H1 (cell line): Measurements from ENCODE around the gene IRF7. TPM values are rescaled to one million over a fixed set of nuclear protein-coding genes. Genes with fewer than 3 reads are reported as not detected.

ENCODE experiments used
- CTCF ChIA-PET: fragments of 300-600 bp; sonication (Branson Sonifier 250); formaldehyde crosslinking; loops from one replicate; lab custom pipeline; 2021; ENCODE audit not compliant: partially characterized antibody; lab: Charles Lee
- POLR2A ChIA-PET: fragments of 300-600 bp; sonication (Branson Sonifier 250); formaldehyde crosslinking; loops from one replicate; lab custom pipeline; 2021; ENCODE audit warnings: inconsistent platforms; ENCODE audit not compliant: partially characterized antibody; lab: Charles Lee
- DNase-seq, 2 experiments: peaks; one replicate each; pipeline versions ENCODE4 v3.0.0 to v3.0.0-alpha.2; 2010 to 2022; ENCODE audit warnings: low spot score in 2 of 2, low read depth in 1 of 2, mixed read lengths in 1 of 2
- FAIRE-seq: peaks from 2 replicates; lab custom pipeline; 2011; peaks lifted over from hg19 to GRCh38; lab: Jason Lieb, UNC
- H2AFZ ChIP-seq: 2 replicates; pipeline ENCODE4 v1.8.1; 2012; ENCODE audit warnings: low read length, inconsistent platforms
- H2AK5ac ChIP-seq: 2 replicates; pipeline ENCODE4 v1.6.1; 2013; ENCODE audit warnings: low read depth, low read length
- H2BK120ac ChIP-seq: replicated peaks from 2 replicates; pipeline ENCODE3; 2013; ENCODE audit warnings: low read depth, low read length, inconsistent platforms
- H2BK12ac ChIP-seq: 2 replicates; pipeline ENCODE4 v1.6.1; 2013; ENCODE audit warnings: low read depth, low read length
- H2BK15ac ChIP-seq: 2 replicates; pipeline ENCODE4 v1.6.1; 2013; ENCODE audit warnings: low read length
- H2BK20ac ChIP-seq: 2 replicates; pipeline ENCODE4 v1.6.1; 2013; ENCODE audit warnings: low read length
- H2BK5ac ChIP-seq: 2 replicates; pipeline ENCODE4 v1.6.1; 2013; ENCODE audit warnings: low read depth, low read length
- H3K14ac ChIP-seq: 2 replicates; pipeline ENCODE4 v1.6.1; 2013; ENCODE audit warnings: inconsistent platforms; ENCODE audit not compliant: insufficient read length
- H3K18ac ChIP-seq: 2 replicates; pipeline ENCODE4 v1.6.1; 2013; ENCODE audit warnings: low read length; ENCODE audit errors: extremely low read depth
- H3K23ac ChIP-seq: 2 replicates; pipeline ENCODE4 v1.6.1; 2013; ENCODE audit warnings: inconsistent platforms; ENCODE audit not compliant: insufficient read length
- H3K23me2 ChIP-seq: 2 replicates; pipeline ENCODE4 v1.6.1; 2013; ENCODE audit warnings: low read depth, low read length
- H3K27ac ChIP-seq: 2 replicates; pipeline ENCODE4 v1.6.1; 2011; ENCODE audit warnings: low read depth, low read length, inconsistent platforms
- H3K27me3 ChIP-seq, 4 experiments: replicated peaks in 1 of 4; 1 replicate in 1 of 4; 2 replicates in 3 of 4; pipeline versions ENCODE4 v1.6.1 to v1.8.1; 2011 to 2013; ENCODE audit warnings: low read length in 3 of 4, mild to moderate bottlenecking in 3 of 4, inconsistent platforms in 2 of 4, mixed read lengths in 2 of 4, moderate library complexity in 1 of 4; ENCODE audit not compliant: control insufficient read depth in 3 of 4, insufficient read depth in 3 of 4; ENCODE audit errors: extremely low read depth in 1 of 4
- H3K36me3 ChIP-seq, 4 experiments: 2 replicates each; pipeline versions ENCODE4 v1.6.1 to v1.8.1; 2011 to 2013; ENCODE audit warnings: mild to moderate bottlenecking in 4 of 4, low read length in 3 of 4, moderate library complexity in 2 of 4, control low read depth in 1 of 4, inconsistent platforms in 1 of 4; ENCODE audit not compliant: insufficient read depth in 4 of 4, control insufficient read depth in 2 of 4
- H3K4ac ChIP-seq: replicated peaks from 2 replicates; pipeline ENCODE3; 2013; ENCODE audit warnings: low read length, low read depth, mixed read lengths, inconsistent platforms; ENCODE audit not compliant: insufficient read length
- H3K4me1 ChIP-seq, 4 experiments: replicated peaks in 1 of 4; 1 replicate in 1 of 4; 2 replicates in 3 of 4; pipeline versions ENCODE4 v1.6.1 to v1.8.1; 2011 to 2013; ENCODE audit warnings: low read length in 3 of 4, inconsistent platforms in 2 of 4, mixed read lengths in 1 of 4; ENCODE audit not compliant: insufficient read depth in 4 of 4, control insufficient read depth in 3 of 4
- H3K4me2 ChIP-seq, 2 experiments: 2 replicates each; pipeline versions ENCODE4 v1.6.1 to v1.8.1; 2011 to 2013; ENCODE audit warnings: low read depth in 2 of 2, low read length in 2 of 2, control low read depth in 1 of 2, inconsistent platforms in 1 of 2, mild to moderate bottlenecking in 1 of 2; ENCODE audit not compliant: insufficient read depth in 1 of 2
- H3K4me3 ChIP-seq, 4 experiments: fragments of 200-600, 300-600 bp in 1 of 4; sonication (generic), shearing (Covaris generic), sonication (Bioruptor Twin) in 1 of 4; 2 replicates each; pipeline versions ENCODE4 v1.5.1 to v1.8.1; 2011 to 2016; ENCODE audit warnings: low read length in 4 of 4, low read depth in 3 of 4, control low read depth in 2 of 4, inconsistent platforms in 2 of 4, mild to moderate bottlenecking in 2 of 4, mixed read lengths in 1 of 4, moderate library complexity in 1 of 4; ENCODE audit not compliant: insufficient read depth in 2 of 4; ENCODE audit errors: extremely low read depth in 1 of 4
- H3K56ac ChIP-seq: replicated peaks from 2 replicates; pipeline ENCODE3; 2013; ENCODE audit warnings: low read depth, mild to moderate bottlenecking, mixed read lengths, low read length, inconsistent platforms; ENCODE audit not compliant: insufficient read length
- H3K79me1 ChIP-seq: 2 replicates; pipeline ENCODE4 v1.6.1; 2013; ENCODE audit warnings: low read depth, low read length, control low read depth
- H3K79me2 ChIP-seq, 2 experiments: 2 replicates each; pipeline versions ENCODE4 v1.6.1 to v1.8.1; 2012 to 2013; ENCODE audit warnings: low read length in 2 of 2, mild to moderate bottlenecking in 2 of 2, inconsistent platforms in 1 of 2; ENCODE audit not compliant: insufficient read depth in 2 of 2, control insufficient read depth in 1 of 2
- H3K9ac ChIP-seq, 4 experiments: replicated peaks in 1 of 4; 1 replicate in 1 of 4; 2 replicates in 3 of 4; pipeline versions ENCODE4 v1.6.1 to v1.8.1; 2011 to 2013; ENCODE audit warnings: low read depth in 3 of 4, low read length in 3 of 4, control low read depth in 2 of 4, mild to moderate bottlenecking in 2 of 4, moderate library complexity in 2 of 4, inconsistent platforms in 1 of 4; ENCODE audit errors: extremely low read depth in 1 of 4
- H3K9me3 ChIP-seq, 2 experiments: 2 replicates each; pipeline versions ENCODE4 v1.6.1 to v1.8.1; 2012 to 2013; ENCODE audit warnings: mild to moderate bottlenecking in 2 of 2, moderate library complexity in 2 of 2, control low read depth in 1 of 2, inconsistent platforms in 1 of 2, low read depth in 1 of 2, low read length in 1 of 2, mixed read lengths in 1 of 2; ENCODE audit not compliant: insufficient read depth in 2 of 2
- H4K20me1 ChIP-seq, 2 experiments: replicated peaks in 1 of 2; 2 replicates each; pipeline versions ENCODE3 to v1.8.1; 2011 to 2013; ENCODE audit warnings: inconsistent platforms in 2 of 2, low read length in 2 of 2, mild to moderate bottlenecking in 1 of 2; ENCODE audit not compliant: insufficient read depth in 2 of 2, control insufficient read depth in 1 of 2
- H4K5ac ChIP-seq: 2 replicates; pipeline ENCODE4 v1.6.1; 2013; ENCODE audit warnings: low read length, low read depth, mixed read lengths, inconsistent platforms; ENCODE audit not compliant: insufficient read length
- H4K8ac ChIP-seq: 2 replicates; pipeline ENCODE4 v1.8.0; 2013; ENCODE audit warnings: mild to moderate bottlenecking, moderate library complexity, low read length, inconsistent platforms; ENCODE audit not compliant: insufficient read depth; ENCODE audit errors: extremely low read depth
- H4K91ac ChIP-seq: replicated peaks from 2 replicates; pipeline ENCODE3; 2013; ENCODE audit warnings: low read length, mixed read lengths, inconsistent platforms; ENCODE audit not compliant: insufficient read length
- NRF1 ChIP-seq: IDR thresholded peaks from 2 replicates; pipeline ENCODE4 v1.6.1; 2011; ENCODE audit warnings: mild to moderate bottlenecking, low read depth, low read length, improper control_type of control experiment
- TCF12 ChIP-seq: IDR thresholded peaks from 2 replicates; pipeline ENCODE4 v1.6.1; 2011; ENCODE audit warnings: low read depth, mild to moderate bottlenecking, low read length
- WGBS, 2 experiments: shearing (Covaris generic) in 1 of 2; methylation state at CpG; one replicate each; pipeline versions ENCODE4 v1.1.6 to v1.1.7; 2013 to 2015; ENCODE audit warnings: low lambda C conversion rate in 2 of 2, mixed read lengths in 2 of 2, inconsistent platforms in 1 of 2, low coverage in 1 of 2, missing lambda C conversion rate in 1 of 2; ENCODE audit not compliant: insufficient replicate concordance in 2 of 2, insufficient coverage in 1 of 2, insufficient read length in 1 of 2; ENCODE audit errors: extremely low coverage in 1 of 2, missing lambda C conversion rate in 1 of 2; 5-methylcytosine and 5-hydroxymethylcytosine counted together
- polyA plus RNA-seq, 7 experiments: library from polyadenylated mRNA; depleted of rRNA in 3 of 7; stranded (reverse) in 5 of 7; unstranded in 2 of 7; fragments of >200 nt in 5 of 7; fragments of 200-250 nt in 2 of 7; gene quantifications; 1 replicate in 5 of 7; 2 replicates in 1 of 7; 4 replicates in 1 of 7; pipeline versions ENCODE4 v1.2.1 to v1.2.3, GENCODE V29; 2011 to 2013; ENCODE audit warnings: missing spikeins in 2 of 7, mixed read lengths in 2 of 7
- total RNA-seq: library from RNA; stranded (reverse); fragmentation: NEBNext Ultra II Directional; extraction: Animal tissue kit (Norgen Biotek cat#: 25700); gene quantifications from 2 replicates; pipeline ENCODE4 v1.2.1, GENCODE V29; 2021

IRF7 gene
- total and polyA plus RNA-seq, 2 of the 8 experiments (the other 6 are each of a cell fraction or from before 2014, with no cell fraction given), result 9.1 to 9.6 TPM

DNA sequence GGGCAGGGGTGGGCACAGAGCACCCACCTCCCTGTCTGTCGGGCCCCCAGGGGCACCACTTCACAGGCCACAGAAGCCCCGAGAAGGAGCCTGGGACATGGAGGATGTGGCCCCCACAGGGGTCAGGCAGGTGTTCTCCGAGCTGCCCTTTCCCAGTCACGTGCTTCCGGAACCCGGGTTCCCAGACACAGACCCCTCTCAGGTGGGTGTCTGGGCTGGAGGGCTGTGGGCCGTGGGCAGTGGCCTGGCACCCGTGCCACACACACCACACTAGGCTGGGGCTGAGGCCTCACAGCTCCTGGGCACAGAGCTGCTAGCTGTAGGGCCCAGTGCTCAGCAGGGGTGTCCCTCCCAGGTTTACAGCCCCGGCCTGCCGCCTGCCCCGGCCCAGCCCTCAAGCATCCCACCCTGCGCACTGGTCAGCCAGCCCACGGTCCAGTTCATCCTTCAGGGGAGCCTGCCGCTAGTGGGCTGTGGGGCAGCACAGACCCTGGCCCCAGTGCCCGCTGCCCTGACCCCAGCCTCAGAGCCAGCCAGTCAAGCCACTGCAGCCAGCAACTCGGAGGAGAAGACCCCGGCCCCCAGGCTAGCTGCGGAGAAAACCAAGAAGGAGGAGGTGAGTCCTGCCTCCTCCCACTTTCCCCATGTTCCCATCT lies 5.5 kb downstream of the IRF7 start:
- H4K20me1 ChIP-seq, result peaks cover 24 to 34% of the 10 kb centered on the region in 2 experiments
- H2BK15ac ChIP-seq, result no peak overlapping the region
- no peak overlapping the region for H2AFZ ChIP-seq
- H4K8ac ChIP-seq, result no peak overlapping the region
- no peak overlapping the region for H3K56ac ChIP-seq
- H4K91ac ChIP-seq, result no peak overlapping the region
- ChIA-PET CTCF (interaction anchor here (0.8 to 1.3 kb wide), 4 partner anchors 19 to 234 kb away, joined by 3 to 4 read pairs (median 3); no protein-coding TSS in a partner anchor), POLR2A (interaction anchor here (1.0 to 1.5 kb wide), 2 partner anchors 32 to 51 kb away, joined by 3 to 4 read pairs; no protein-coding TSS in a partner anchor)
- H3K4me1 ChIP-seq, result peaks cover 0 to 11% (median 3%) of the 10 kb centered on the region in 4 experiments; a peak in 5 of 7 replicates
- no peak overlapping the region for H2BK120ac ChIP-seq
- no peaks in the 10 kb centered on the region for H3K9me3 ChIP-seq
- H3K4ac ChIP-seq, result no peak overlapping the region
- no peak overlapping the region for H3K14ac ChIP-seq
- no peak overlapping the region for H3K9ac ChIP-seq
- no peak overlapping the region for H3K23ac ChIP-seq
- DNase-seq, result no peak
- H4K5ac ChIP-seq, result no peak overlapping the region
- H3K18ac ChIP-seq, result no peak overlapping the region
- WGBS, 2 experiments, result 97% methylated on average over 18 of the region's 18 CpGs; no CpG with 5 or more reads in 1 of the 2 experiments
- H3K27ac ChIP-seq, result no peak overlapping the region
- H3K23me2 ChIP-seq, result peaks cover 1% of the 10 kb centered on the region; the same call in 1 of the 2 replicates
- no peak overlapping the region for H3K4me3 ChIP-seq
- no peak overlapping the region for H2AK5ac ChIP-seq
- peaks cover 27 to 72% (median 61%) of the 10 kb centered on the region in 4 experiments for H3K36me3 ChIP-seq
- H2BK5ac ChIP-seq, result no peak overlapping the region
- H2BK12ac ChIP-seq, result no peak overlapping the region
- no peak overlapping the region for H2BK20ac ChIP-seq
- H3K27me3 ChIP-seq, result no peaks in the 10 kb centered on the region
- no peak overlapping the region for H3K4me2 ChIP-seq
- peaks cover 10% of the 10 kb centered on the region for H3K79me1 ChIP-seq
- TF ChIP-seq TCF12 (no peak), NRF1 (no peak)
- H3K79me2 ChIP-seq, result no peaks in the 10 kb centered on the region
- FAIRE-seq, result no peak
